Measurements from ENCODE around the gene NSD1.

GRCh38 chr5:177162379-177162778 is 28.8 kb downstream of the NSD1 start:
- TF ChIP-seq POLR2A (IDR thresholded peaks at IDR 0.05), result no peak
- TF ChIP-seq CTCF (IDR thresholded peaks at IDR 0.05 in 4 of 5, conservative IDR thresholded peaks at IDR 0.05 in 1 of 5), result no peak

All from gastrocnemius medialis (tissue), 4 donors.